ENCODE results near the gene KLHDC1. TPM values are rescaled to one million over a fixed set of nuclear protein-coding genes. Genes with fewer than 3 reads are reported as not detected.
"Not testable (repeated sequence)": the region's sequence is repeated elsewhere in the genome, so short reads cannot be mapped to it uniquely, and the experiment has no call there.

KLHDC1 gene
- total RNA-seq, 1 experiment from 2014 or later = 2.1 TPM

- not testable (repeated sequence) for DNase-seq (ENCODE audit: low read depth)
Observed at GRCh38 chr14:49721733-49722435, 29.0 kb downstream of the KLHDC1 start.

GRCh38 chr14:49727171-49727570, 34.3 kb downstream of the KLHDC1 start:
- no peak for DNase-seq (ENCODE audit: low read depth)

- no peak for DNase-seq (ENCODE audit: low read depth)
Observed at GRCh38 chr14:49732896-49733295, 40.0 kb downstream of the KLHDC1 start.

GRCh38 chr14:49733836-49734235, 40.9 kb downstream of the KLHDC1 start:
- DNase-seq (ENCODE audit: low read depth) = no peak

DNA sequence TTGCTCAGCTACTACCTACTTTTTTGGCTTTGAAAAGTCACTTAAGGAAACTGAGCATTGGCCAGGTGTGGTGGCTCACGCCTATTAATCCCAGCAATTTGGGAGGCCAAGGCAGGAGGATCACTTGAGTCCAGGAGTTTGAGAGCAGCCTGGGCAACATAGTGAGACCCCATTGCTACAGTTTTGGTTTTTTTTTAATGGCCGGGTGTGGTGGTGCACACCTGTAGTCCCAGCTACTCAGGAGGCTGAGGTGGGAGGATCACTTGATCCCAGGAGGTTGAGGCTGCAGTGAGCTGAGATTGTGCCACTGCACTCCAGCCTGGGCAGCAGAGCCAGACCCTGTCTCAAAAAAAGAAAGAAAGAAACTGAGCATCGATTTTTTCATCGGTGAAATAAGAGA, 42.7 kb downstream of the KLHDC1 start:
- DNase-seq (ENCODE audit: low read depth) = not testable (repeated sequence)

GRCh38 chr14:49745191-49745590, 52.3 kb downstream of the KLHDC1 start:
- no peak for DNase-seq (ENCODE audit: low read depth)

- DNase-seq (ENCODE audit: low read depth) = not testable (repeated sequence)
Observed at GRCh38 chr14:49746476-49746875, 53.6 kb downstream of the KLHDC1 start.

- DNase-seq (ENCODE audit: low read depth) = no peak
Observed at GRCh38 chr14:49754570-49755097, 61.7 kb downstream of the KLHDC1 start.

GRCh38 chr14:49755378-49755777, 62.5 kb downstream of the KLHDC1 start:
- DNase-seq (ENCODE audit: low read depth) = no peak

GRCh38 chr14:49761839-49762551, 69.1 kb downstream of the KLHDC1 start:
- no peak for DNase-seq (ENCODE audit: low read depth)

- DNase-seq (ENCODE audit: low read depth) = no peak
Observed at GRCh38 chr14:49766839-49767238, 73.9 kb downstream of the KLHDC1 start.

DNA sequence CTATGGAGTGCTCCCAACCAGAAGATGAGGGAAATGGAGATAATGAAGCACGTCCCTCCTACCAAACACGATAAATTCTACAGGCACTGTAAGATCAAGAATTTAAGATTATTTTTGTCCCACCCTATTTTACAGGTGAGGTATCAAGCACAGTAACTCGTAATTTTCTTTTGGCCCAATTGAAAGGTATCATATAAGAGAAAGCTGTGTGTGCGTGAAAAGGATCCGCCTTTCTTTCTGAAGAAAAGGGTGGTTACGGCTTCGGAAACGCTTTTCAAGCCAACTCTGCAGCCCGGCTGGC, 74.3 kb downstream of the KLHDC1 start:
- no peak for DNase-seq (ENCODE audit: low read depth)

GRCh38 chr14:49767571-49768300, 74.8 kb downstream of the KLHDC1 start, which contains the start of gene KLHDC2:
KLHDC2 (plus strand) TSS chr14:49768153; CDS start chr14:49768469, 316 bp downstream.
- peak; percentile 82 for DNase-seq (ENCODE audit: low read depth)

DNA sequence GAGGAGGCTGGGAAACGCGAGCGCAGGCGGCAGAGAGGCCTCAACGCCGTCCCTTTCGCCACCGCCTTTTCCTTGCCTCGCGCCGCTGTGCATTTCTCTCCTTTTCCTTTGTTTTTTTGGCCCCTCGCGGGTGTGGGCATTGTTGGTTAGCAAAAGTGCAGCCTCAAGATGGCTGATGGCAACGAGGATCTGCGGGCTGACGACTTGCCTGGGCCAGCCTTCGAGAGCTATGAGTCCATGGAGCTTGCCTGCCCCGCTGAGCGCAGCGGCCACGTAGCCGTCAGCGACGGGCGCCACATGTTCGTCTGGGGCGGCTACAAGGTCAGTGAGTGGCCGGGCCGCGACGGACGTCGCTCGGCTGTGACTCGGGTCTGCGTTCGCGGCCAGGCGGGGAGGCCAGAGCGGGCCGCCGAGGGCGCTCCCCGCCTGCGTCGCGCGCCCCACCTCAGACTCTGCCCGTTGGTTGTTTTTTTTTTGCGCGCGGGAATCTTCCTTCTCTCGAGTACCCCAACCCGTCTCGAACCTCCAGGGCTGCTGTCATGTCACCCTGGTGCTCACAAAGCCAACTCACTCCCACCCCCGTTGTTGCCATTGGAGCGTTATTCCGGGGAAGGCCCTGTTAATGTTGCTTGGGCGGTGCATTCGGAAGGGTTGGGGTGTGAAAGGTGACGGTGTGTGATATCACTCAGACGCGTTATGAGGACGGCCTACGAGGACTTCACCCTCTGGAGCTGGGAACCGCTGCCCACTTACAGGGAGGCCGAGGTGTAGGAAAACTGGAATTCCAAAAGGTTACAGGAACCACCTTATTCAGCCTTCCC, 75.6 kb downstream of the KLHDC1 start:
- peak; percentile 71 for DNase-seq (ENCODE audit: low read depth)

GRCh38 chr14:49769171-49769570, 76.3 kb downstream of the KLHDC1 start:
- DNase-seq (ENCODE audit: low read depth) = peak; percentile 71

DNA sequence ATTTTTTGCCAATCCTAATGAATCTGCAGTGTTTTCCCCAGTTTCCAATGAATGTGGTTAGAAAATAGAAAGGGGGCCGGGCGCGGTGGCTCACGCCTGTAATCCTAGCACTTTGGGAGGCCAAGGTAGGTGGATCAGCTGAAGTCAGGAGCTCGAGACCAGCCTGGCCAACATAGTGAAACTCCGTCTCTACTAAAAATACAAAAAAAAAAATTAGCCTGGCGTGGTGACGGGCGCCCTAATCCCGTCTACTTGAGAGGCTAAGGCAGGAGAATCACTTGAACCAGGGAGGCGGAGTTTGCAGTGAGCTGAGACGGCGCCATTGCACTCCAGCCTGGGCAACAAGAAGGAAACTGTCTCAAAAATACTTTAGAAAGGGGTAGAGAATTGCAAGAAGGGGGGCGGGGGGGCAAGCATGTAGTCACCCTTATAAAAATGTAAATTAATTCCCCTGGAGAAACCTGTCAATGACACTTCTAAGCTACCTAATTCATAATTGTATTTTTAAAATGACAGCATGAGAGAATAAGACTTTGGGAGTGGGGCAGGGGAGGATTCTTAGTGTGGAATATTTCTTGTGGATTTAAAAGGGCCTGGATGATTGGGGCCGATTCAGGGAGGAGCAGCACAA, 76.8 kb downstream of the KLHDC1 start:
- DNase-seq (ENCODE audit: low read depth) = no peak

GRCh38 chr14:49770212-49770817, 77.4 kb downstream of the KLHDC1 start:
- DNase-seq (ENCODE audit: low read depth) = no peak

DNA sequence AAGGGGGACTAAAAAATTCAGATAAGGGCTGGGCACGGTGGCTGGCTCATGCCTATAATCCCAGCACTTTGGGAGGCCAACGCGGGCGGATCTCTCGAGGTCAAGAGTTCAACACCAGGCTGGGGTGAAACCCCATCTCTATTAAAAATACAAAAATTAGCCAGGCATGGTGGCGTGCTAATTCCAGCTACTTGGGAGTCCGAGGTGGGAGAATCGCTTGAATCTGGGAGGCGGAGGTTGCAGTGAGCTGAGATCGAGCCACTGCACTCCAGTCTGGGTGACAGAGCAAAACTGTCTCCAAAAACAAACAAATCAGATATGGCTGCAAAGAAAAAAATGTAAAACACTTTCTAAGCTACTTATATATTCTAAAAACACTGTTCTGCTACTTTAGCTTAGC, 78.8 kb downstream of the KLHDC1 start:
- not testable (repeated sequence) for DNase-seq (ENCODE audit: low read depth)

DNA sequence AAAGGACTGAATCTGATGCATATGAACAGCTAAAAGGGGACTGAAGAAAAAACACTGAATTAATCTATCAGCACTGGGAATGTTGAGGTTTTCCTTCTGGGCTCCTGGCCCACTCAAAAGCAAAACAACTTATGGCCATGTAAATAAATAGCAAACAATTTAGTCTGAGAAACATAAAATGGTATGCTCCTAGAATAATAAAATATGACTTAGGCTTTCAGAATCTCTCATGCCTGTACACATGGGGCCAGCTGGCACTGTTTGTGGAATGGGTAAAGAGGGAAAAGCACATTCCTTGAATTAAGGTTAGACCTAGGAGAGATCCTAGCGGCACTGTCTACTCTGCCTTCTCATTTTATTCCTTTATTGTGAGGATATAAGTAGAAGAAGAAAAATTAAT, 81.2 kb downstream of the KLHDC1 start:
- no peak for DNase-seq (ENCODE audit: low read depth)

GRCh38 chr14:49778421-49778820, 85.5 kb downstream of the KLHDC1 start:
- no peak for DNase-seq (ENCODE audit: low read depth)

Data from LHCN-M2 (cell line).